Left ventricle myocardium inferior (tissue), 1 donor: ENCODE data around the gene TRAPPC14. TPM values are rescaled to one million over a fixed set of nuclear protein-coding genes. Genes with fewer than 3 reads are reported as not detected.

Source experiments
- DNase-seq: peaks from one replicate; pipeline ENCODE4 v3.0.0-alpha.2; 2020
- H3K27ac ChIP-seq: fragments of 200-600 bp; replicated peaks from 2 replicates; pipeline ENCODE4 v1.8.0; 2021
- H3K27me3 ChIP-seq: fragments of 200-600 bp; 2 replicates; pipeline ENCODE4 v1.8.0; 2021; ENCODE audit warnings: low read depth
- H3K36me3 ChIP-seq: fragments of 200-600 bp; 2 replicates; pipeline ENCODE4 v1.8.0; 2021
- H3K4me1 ChIP-seq: fragments of 200-600 bp; 2 replicates; pipeline ENCODE4 v1.8.0; 2021
- H3K4me3 ChIP-seq: fragments of 200-600 bp; 2 replicates; pipeline ENCODE4 v1.8.0; 2021; ENCODE audit warnings: mild to moderate bottlenecking, moderate library complexity
- H3K9me3 ChIP-seq: fragments of 200-600 bp; replicated peaks from 2 replicates; pipeline ENCODE4 v1.8.0; 2021
- intact Hi-C: fragments of 100-400 bp; cut with micrococcal nuclease; formaldehyde crosslinking; loops from one replicate; pipeline ENCODE4 v1.11.0; 2022
- total RNA-seq: library from RNA; stranded (reverse); fragmentation: NEBNext Ultra II Directional; extraction: Animal tissue kit (Norgen Biotek cat#: 25700); gene quantifications from one replicate; pipeline ENCODE4 v1.2.1, GENCODE V29; 2021
- TF ChIP-seq, protein P1 (sequence below): fragments of 200-600 bp; IDR thresholded peaks from 2 replicates; pipeline ENCODE4 v1.8.0; 2021; ENCODE audit warnings: antibody characterized with exemption, mild to moderate bottlenecking, borderline replicate concordance
- donor health status: DM: no; HTN: yes; CAD: no; lungs with severe emphysema.

The TRAPPC14 gene
- total RNA-seq, 1 donor from 2014 or later: 7.1 TPM

DNA sequence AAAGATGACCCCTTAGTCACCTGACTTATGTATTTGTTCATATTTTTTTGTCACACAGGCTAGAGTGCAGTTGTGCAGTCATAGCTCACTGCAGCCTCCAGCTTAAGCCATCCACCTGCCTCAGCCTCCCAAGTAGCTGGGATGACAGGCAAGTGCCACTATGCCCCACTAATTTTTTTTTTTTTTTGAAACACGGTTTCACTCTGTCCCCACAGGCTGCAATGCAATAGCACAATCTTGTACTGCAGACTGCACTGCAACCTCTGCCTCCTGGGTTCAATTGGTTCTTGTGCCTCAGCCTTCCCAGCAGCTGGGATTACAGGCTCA lies 29.9 kb downstream of the TRAPPC14 start:
- TF ChIP-seq, protein P1, sequence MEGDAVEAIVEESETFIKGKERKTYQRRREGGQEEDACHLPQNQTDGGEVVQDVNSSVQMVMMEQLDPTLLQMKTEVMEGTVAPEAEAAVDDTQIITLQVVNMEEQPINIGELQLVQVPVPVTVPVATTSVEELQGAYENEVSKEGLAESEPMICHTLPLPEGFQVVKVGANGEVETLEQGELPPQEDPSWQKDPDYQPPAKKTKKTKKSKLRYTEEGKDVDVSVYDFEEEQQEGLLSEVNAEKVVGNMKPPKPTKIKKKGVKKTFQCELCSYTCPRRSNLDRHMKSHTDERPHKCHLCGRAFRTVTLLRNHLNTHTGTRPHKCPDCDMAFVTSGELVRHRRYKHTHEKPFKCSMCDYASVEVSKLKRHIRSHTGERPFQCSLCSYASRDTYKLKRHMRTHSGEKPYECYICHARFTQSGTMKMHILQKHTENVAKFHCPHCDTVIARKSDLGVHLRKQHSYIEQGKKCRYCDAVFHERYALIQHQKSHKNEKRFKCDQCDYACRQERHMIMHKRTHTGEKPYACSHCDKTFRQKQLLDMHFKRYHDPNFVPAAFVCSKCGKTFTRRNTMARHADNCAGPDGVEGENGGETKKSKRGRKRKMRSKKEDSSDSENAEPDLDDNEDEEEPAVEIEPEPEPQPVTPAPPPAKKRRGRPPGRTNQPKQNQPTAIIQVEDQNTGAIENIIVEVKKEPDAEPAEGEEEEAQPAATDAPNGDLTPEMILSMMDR: no peak
- no peak for DNase-seq
- Histone ChIP-seq H3K27me3 (no peaks in the 10 kb centered on the region), H3K4me3 (no peak overlapping the region), H3K4me1 (peaks cover 47% of the 10 kb centered on the region), H3K27ac (no peak overlapping the region), H3K36me3 (no peaks in the 10 kb centered on the region), H3K9me3 (no peaks in the 10 kb centered on the region)
- intact Hi-C loops: no loop called here

DNA sequence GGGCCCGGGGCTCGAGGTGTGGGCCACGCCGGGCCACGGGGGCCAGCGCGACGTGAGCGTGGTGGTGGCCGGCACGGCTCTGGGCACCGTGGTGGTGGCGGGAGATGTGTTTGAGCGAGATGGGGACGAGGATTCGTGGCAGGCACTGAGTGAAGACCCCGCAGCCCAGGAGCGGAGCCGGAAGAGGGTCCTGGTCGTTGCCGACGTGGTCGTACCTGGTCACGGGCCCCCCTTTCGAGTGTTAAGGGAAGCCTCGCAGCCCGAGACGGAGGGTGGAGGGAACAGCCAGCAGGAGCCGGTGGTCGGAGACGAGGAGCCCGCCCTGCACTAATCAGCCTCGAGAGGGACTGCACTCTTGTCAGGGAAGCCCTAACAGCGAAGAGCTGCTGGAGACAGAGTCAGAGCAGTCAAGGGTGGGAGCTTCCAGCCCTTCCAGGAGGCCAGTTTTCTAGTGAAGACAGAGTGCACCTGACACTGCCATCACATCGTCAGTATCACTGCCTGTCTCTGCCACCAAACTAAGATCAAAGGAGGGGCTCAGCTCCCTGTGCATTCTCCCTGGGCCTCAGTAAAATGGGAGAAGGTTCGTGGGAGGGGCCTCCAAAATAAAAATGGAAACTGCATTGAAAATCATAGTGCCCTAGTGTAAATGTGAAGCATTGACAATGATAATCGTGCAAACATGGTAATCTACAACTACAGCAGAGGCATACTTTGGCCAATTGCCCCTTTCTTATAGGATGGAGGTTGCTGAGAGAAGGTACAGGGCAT lies 30.5 kb downstream of the TRAPPC14 start:
- Histone ChIP-seq H3K27me3 (no peaks in the 10 kb centered on the region), H3K9me3 (no peaks in the 10 kb centered on the region), H3K36me3 (peaks cover 2% of the 10 kb centered on the region), H3K27ac (peak overlapping the region; percentile 97), H3K4me1 (peaks cover 47% of the 10 kb centered on the region), H3K4me3 (peak overlapping the region; percentile 99)
- intact Hi-C loops: no loop called here
- TF ChIP-seq, protein P1: no peak
- DNase-seq: no peak

DNA sequence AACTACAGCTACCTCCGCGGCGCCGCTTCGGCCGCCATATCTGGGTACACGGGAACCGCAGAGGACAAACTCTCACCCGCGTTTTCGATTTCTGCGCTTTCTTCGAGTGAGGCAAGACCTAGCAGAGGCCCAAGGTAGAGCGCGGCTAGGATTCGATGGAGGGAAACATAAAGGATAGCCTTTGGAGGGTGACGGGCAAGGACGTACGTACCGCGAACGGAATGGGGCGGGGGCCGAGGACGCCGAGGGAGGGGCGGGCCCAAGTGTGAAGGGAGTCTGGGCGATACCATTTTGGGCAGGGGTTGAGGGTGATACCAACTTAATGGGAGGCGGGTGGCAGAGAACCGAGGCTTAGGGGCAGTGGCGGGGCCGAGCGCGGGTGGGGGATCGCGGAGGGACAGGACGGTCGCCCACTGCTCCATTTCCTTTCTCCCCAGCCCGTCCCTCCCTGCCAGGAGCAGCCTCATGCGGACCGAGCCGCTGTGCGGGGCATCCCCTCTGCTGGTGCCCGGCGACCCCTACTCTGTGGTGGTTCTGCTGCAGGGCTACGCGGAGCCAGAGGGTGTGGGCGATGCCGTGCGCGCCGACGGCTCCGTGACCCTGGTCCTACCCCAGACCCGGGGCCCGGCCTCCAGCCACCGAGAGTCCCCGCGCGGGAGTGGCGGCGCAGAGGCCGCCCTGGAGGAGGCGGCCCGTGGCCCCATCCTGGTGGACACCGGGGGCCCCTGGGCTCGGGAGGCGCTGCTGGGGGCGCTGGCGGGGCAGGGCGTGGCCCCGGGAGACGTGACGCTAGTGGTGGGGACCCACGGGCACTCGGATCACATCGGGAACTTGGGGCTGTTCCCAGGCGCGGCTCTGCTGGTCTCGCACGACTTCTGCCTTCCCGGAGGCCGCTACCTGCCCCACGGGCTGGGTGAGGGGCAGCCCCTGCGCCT lies 31.3 kb downstream of the TRAPPC14 start, which contains the start of gene MBLAC1:
TSS of gene MBLAC1 (plus strand) at position 37 of the 935 bp plus-strand sequence. CDS start at position 466, 429 bp downstream.
- intact Hi-C loops: no loop called here
- H3K4me3 ChIP-seq: peak within 1 kb of the TSS; percentile 99
- H3K27ac ChIP-seq: peak within 1 kb of the TSS; percentile 97
- no peaks in the 10 kb centered on the region for H3K9me3 ChIP-seq
- DNase-seq: peak; percentile 89
- TF ChIP-seq, protein P1: no peak
- H3K4me1 ChIP-seq: peaks cover 43% of the 10 kb centered on the region
- H3K36me3 ChIP-seq: peaks cover 6% of the 10 kb centered on the region
- no peaks in the 10 kb centered on the region for H3K27me3 ChIP-seq

DNA sequence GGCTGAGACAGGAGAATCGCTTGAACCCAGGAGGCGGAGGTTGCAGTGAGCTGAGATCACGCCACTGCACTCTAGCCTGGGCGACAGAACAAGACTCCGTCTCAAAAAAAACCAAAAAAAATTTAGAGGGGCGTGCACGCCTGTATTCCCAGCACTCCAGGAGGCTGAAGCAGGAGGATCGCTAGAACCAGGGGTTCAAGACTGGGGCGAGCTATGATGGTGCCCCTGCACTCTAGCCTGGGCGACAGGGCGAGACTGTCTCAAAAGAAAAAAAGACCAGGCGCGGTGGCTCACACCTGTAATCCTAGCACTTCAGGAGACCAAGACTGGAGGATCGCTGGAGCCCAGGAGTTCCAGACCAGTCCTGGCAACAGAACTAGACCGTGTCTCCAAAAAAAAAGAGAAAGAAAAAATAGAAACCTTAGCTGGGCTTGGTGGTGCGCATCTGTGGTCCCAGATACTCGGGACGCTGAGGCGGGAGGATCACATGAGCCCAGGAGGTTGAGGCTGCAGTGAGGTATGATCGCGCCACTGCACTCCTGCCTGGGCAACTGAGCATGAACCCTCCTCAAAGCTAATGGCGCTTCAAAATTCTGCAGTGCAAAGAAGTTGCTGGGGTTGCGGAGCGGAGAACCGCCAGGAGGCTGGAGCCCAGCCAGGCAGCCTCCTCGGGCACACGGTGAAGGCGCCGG lies 32.1 kb downstream of the TRAPPC14 start:
- H3K36me3 ChIP-seq: peaks cover 6% of the 10 kb centered on the region
- TF ChIP-seq, protein P1: no peak
- H3K4me3 ChIP-seq: peak overlapping the region; percentile 99
- intact Hi-C loops: no loop called here
- no peaks in the 10 kb centered on the region for H3K27me3 ChIP-seq
- H3K27ac ChIP-seq: peak overlapping the region; percentile 97
- no peaks in the 10 kb centered on the region for H3K9me3 ChIP-seq
- peaks cover 41% of the 10 kb centered on the region for H3K4me1 ChIP-seq
- no peak for DNase-seq
